SIG-M5 treated with dmso at 0.1 percent for 504 hours (cell line): Measurements from ENCODE around the gene C2orf92.
"Not testable (repeated sequence)": the region's sequence is repeated elsewhere in the genome, so short reads cannot be mapped to it uniquely, and the experiment has no call there.

Source experiments
- DNase-seq: peaks from one replicate; lab custom pipeline; 2025; ENCODE audit not compliant: unreplicated experiment; lab: John Stamatoyannopoulos, UW

The C2orf92 gene

GRCh38 chr2:97669448-97669847 is at the start of gene C2orf92:
C2orf92 (plus strand) TSS chr2:97669713; CDS start chr2:97669789, 76 bp downstream.
- DNase-seq = no peak

- DNase-seq = not testable (repeated sequence)
Observed at GRCh38 chr2:97620492-97620891, 49.0 kb upstream of the C2orf92 start.

- DNase-seq = not testable (repeated sequence)
Observed at GRCh38 chr2:97622976-97623375, 46.5 kb upstream of the C2orf92 start.

GRCh38 chr2:97625354-97626048 is 44.0 kb upstream of the C2orf92 start:
- DNase-seq = not testable (repeated sequence)

GRCh38 chr2:97626049-97626430 is 43.5 kb upstream of the C2orf92 start:
- DNase-seq = not testable (repeated sequence)

GRCh38 chr2:97644023-97644717 is 25.3 kb upstream of the C2orf92 start:
- DNase-seq = no peak

- DNase-seq = no peak
Observed at GRCh38 chr2:97645112-97645694, 24.3 kb upstream of the C2orf92 start.

GRCh38 chr2:97645695-97646629 is 23.6 kb upstream of the C2orf92 start, which contains the start of gene COX5B:
COX5B (plus strand) TSS chr2:97646062; CDS start chr2:97646087, 25 bp downstream.
- DNase-seq = peak; percentile 99

- no peak for DNase-seq
Observed at GRCh38 chr2:97646977-97647376, 22.5 kb upstream of the C2orf92 start.

- no peak for DNase-seq
Observed at GRCh38 chr2:97651114-97651513, 18.4 kb upstream of the C2orf92 start.

- no peak for DNase-seq
Observed at GRCh38 chr2:97653473-97653872, 16.0 kb upstream of the C2orf92 start.

- no peak for DNase-seq
Observed at GRCh38 chr2:97653874-97654273, 15.6 kb upstream of the C2orf92 start.

- no peak for DNase-seq
Observed at GRCh38 chr2:97654309-97654708, 15.2 kb upstream of the C2orf92 start.

GRCh38 chr2:97654791-97655190 is 14.7 kb upstream of the C2orf92 start:
- no peak for DNase-seq

- no peak for DNase-seq
Observed at GRCh38 chr2:97656129-97656755, 13.3 kb upstream of the C2orf92 start.

- DNase-seq = no peak
Observed at GRCh38 chr2:97656905-97657587, 12.5 kb upstream of the C2orf92 start.

- no peak for DNase-seq
Observed at GRCh38 chr2:97657986-97658690, 11.4 kb upstream of the C2orf92 start.

GRCh38 chr2:97658691-97659157 is 10.8 kb upstream of the C2orf92 start:
- DNase-seq = no peak
